HG03175 (cell line): ENCODE measurements around the gene RAP2C.
A peak's percentile ranks its signal among the peaks of the same experiment; 100 is the strongest.

Experiments
- ATAC-seq: cut with Tn5 transposase; IDR thresholded peaks from one replicate; pipeline ENCODE4 v1.9.1; 2021; ENCODE audit warnings: mild to moderate bottlenecking, moderate library complexity; ENCODE audit not compliant: unreplicated experiment

RAP2C gene

DNA sequence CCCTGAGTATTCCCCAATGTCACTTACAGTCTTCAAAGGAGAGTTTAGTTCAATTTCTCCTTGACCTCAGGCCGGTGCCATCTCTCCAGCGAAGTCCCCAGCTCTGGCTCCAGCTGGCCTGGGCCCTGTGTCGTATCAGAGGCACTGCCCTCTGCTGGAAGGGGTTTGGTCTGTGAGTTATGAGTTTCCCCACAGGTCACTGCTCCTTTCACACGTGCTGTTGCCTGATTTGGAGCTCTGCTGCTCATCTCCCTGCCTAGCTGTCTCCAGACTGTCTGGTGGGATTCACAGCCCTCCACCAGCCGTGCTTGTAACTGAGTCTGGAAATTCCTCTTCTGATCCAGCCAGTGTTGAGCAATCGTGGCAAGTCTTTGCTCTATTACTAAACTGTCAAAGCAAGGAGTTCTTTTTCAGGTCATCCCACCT lies at the start of gene RAP2C:
TSS of gene RAP2C (minus strand) at position 105 of the 426 bp plus-strand sequence. CDS start 2,179 bp downstream, outside the sequence.
- peak; percentile 66 for ATAC-seq

- ATAC-seq, result no peak
Measured at GRCh38 chrX:132267392-132267791, 48.1 kb upstream of the RAP2C start.

- no peak for ATAC-seq
Measured at GRCh38 chrX:132266583-132267355, 47.5 kb upstream of the RAP2C start.

GRCh38 chrX:132263127-132263526 lies 43.9 kb upstream of the RAP2C start:
- ATAC-seq, result no peak

GRCh38 chrX:132258509-132258908 lies 39.3 kb upstream of the RAP2C start:
- ATAC-seq, result no peak

DNA sequence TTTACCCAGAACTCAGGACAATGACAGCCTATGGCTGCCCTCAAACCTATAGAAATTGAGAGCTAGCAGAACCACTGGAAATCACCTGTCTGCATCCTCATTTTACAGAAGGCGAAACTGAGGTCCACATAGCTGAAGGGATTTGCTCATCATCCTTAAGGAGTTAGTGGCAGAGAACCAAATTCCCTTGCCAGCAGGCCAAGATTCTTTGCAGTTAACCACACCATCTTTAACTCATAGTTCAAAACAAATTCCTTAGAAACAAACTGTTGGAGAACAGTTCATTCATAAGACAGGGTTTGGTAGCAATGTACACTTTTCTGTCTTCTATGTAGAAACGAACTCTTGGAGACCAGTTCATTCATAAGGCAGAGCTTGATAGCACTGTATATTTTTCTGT lies 37.9 kb upstream of the RAP2C start:
- no peak for ATAC-seq

- ATAC-seq, result no peak
Measured at GRCh38 chrX:132236121-132236520, 16.9 kb upstream of the RAP2C start.

DNA sequence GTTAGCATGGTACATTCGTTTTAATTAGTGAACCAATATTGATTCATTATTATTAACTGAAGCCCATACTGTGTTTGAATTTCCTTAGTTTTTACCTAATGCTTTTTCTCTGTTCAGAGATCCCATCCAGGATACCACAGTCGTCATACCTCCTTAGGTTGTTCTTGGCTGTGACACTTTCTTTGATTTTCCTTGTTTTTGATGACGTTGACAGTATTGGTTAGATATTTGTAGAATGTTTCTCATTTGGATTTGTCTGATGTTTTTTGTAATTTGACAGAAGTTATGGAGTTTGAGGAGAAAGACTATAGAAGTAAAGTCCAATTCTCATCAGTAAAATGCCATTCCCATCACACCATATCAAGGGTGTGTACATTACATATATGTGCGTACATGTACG lies 16.2 kb upstream of the RAP2C start:
- no peak for ATAC-seq

- no peak for ATAC-seq
Measured at GRCh38 chrX:132231587-132231986, 12.3 kb upstream of the RAP2C start.

DNA sequence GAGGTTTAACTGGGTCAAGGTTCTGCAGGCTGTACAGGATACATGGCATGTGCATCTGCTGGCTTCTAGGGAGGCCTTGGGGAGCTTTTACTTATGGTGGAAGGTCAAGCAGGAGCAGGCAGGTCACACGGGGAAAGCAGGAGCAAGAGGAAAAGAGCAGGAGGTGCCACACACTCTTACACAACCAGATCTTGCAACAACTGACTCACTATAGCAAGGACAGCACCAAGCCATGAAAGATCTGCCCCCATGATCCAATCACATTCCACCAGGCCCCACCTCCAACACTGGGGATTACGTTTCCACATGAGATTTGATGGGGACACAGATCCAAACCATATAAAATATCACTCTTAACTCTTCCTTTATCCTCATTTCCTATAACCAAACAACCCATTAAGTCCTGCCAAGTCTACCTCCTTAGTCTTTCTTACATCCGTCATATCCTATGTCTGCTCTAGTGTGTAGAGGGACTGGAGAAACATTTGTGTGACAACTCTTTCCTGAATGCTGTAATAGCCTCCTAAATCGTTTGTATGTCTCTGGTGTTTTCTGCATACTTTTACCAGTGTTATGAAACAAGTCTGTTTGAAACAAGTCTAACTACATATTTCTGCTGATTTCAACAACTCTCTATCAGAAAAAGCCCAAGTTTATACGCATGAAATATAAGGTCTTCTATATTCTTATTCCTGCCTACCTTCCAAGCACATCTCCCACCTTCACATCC lies 8.3 kb upstream of the RAP2C start:
- ATAC-seq, result no peak

DNA sequence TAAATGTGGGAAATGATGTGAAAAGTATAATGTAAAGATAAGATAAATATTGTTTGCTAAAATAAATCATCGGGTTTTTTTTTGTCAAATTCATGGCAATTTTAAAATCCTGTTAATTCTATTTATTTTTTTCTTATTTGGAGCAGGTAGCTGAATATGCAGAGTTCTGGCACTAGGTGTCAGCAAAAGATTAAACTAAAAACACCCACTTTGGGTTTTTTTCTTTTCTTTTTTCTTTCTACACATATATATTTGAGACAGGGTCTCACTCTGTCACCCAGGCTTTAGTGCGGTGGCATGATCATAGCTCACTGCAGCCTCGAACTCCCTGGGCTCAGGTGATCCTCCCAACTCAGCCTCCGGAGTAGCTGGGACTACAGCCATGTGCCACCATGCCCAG lies 6.9 kb upstream of the RAP2C start:
- ATAC-seq, result no peak

DNA sequence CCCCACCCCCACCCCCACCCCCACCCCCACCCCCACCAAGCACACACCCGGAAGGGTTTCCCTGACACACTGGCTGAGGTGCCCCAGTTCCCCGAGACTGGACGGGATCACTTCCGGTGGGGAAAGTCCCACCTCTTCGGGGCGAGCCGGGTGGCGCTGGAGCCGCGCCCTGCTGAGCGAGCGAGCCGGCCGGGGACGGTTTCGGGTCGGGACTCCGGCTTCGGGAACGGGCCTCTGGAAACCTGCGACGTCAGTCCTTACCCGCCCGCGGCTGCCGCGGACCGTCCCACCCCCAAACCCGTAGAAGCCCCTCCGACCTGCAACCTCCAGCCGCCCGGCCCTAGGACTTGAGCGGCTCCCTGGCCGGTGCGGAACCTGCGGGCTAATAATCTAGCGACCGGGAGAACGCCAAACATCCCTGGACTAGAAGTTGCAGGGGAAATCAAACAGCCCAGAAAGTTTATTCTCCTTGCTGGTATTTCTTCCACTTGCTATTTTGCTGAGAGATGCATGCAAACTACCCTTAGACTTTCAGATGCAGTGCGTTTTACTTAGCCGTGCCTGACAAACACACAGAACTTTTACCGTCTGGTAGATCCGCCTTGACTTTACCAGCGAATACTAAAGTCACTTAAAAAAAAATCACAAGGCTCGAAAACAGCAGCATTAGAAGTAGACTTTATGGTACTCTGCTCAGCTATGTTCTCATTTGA lies 991 bp downstream of the RAP2C start:
- peak; percentile 59 for ATAC-seq

DNA sequence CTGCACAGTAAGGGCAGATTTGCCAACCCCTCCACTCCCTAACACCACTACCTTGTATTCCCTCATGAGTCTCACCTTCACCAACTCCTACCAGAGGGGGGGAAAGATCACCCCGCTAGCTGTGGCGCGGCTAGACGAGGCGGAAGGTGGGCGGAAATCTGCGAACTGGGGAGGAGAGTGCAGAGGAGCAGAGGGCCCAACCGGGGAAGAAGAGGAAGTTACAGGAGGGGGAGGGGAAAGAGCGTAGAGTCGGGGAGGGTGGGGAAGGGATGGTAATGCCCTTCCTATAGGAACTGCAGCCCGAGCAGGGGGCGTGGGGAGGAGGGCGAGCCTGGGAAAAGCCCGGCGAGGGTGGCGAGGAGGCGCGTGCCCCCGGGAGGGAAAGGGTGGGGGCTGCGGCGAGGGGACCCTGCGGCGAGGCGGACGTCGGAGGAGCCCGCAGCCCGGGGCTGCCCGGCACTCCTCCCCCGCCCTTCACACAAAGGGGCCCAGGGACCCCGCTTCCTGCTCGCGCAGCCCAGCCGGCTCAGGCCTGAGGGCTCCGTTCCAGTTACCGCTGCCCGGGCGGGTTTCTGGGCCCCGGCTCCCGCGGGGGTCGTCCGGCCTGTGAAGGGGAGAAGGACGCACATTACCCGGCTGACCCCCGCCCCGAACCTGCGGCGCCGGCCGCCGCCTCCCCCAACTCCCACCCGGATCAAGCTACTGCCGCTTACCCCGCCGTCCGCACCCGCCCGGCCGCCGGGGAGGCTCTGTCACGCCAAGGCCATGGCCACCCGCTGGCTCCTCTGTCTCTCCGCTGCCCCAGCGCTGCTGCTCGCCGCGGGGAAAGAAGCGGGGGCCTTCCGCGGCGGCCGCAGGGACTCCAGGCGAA lies 1.8 kb downstream of the RAP2C start:
- peak; percentile 66 for ATAC-seq

DNA sequence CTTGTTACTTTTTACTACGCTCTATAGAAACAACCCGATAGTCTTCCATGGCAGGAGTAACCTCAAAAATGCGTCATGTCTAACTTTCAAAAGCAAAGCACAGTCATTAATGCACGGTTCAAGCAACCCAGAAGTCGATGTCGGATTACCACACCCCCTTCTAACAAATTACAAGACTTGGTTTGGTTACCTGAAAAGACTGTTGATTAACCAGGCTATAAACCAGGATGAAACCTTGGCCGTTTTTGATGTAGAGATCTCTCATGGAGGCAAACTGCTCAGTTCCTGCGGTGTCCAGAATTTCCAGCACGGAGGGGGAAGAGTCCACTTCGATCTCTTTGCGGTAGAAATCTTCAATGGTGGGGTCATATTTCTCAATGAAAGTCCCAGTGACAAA lies 2.4 kb downstream of the RAP2C start:
- peak; percentile 18 for ATAC-seq

- ATAC-seq, result no peak
Measured at GRCh38 chrX:132216283-132216682, 3.0 kb downstream of the RAP2C start.

- no peak for ATAC-seq
Measured at GRCh38 chrX:132214518-132214917, 4.7 kb downstream of the RAP2C start.

GRCh38 chrX:132209527-132209926 lies 9.7 kb downstream of the RAP2C start:
- ATAC-seq, result no peak

DNA sequence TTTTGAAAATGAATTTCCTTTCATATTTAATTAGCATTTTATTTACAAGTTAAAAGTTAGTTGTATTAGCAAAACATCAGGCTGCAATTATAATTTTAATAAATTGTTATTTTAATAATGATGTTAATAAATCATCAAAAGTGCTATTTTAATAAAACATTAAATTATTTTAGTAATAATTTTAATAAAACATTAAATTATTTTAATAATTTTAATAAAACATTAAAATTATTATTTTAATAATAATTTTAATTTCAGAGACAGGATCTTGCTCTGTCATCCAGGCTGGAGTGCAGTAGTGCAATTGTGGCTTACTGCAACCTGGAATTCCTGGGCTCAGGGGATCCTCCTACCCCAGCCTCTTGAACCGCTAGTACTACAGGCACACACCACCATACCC lies 10.8 kb downstream of the RAP2C start:
- ATAC-seq, result no peak

DNA sequence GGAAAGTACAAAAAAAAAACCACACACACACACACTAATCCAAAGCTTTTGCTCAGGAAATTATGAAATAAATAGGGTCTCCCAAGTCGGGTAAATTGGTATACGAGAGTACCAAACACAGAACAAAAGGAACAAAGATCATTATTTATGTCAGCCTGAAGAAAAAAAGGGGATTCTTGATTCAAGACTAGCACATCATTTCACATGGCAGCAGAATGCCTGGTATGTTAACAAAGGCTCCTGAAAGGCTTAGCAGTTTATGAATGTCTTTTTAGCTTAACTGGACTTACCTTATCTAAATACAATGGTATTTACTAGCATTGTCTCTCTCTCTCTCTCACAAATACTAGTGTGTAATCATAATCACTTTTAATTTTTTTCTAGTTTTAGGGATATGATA lies 11.3 kb downstream of the RAP2C start:
- no peak for ATAC-seq

DNA sequence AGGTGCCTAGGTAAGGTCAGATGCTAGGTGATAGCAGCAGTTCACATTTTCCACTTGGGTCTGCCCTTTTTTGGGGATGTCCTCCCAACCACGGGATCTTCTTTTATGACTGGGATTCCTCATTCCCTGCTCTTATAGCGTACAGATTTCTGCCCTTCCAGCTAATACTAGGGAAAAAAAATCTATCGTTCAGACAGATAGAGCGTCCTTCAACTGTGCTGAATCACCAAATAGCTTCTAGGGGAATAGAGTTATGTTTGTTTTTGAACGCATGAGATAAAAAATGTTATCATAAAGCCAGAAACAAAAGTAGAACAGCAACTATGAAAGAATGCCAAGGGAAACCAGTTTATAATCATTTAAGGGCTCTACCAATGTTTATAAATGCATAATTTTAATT lies 13.0 kb downstream of the RAP2C start:
- no peak for ATAC-seq

DNA sequence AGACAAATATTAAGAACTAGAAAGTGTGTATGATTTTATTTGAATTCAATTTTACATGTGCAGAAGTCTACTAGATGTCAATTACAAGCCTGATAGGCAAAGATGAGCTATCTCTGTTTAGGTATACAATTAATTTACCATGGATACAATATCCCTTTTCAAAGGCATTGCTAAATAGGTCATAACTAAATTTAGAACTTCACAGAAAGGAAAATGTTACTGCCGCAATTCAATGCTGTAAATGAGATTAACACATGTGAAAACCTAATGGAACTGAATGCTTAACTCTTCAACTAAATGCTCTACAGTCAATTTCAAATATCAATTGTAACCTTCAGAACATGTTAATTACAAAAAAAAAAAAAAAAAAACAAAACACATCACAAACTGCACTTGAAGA lies 14.6 kb downstream of the RAP2C start:
- no peak for ATAC-seq
